HEK293 (cell line): ENCODE measurements around the gene TRAPPC11.

Source experiments
- FEZF1 ChIP-seq: fragments of 450-650 bp; formaldehyde crosslinking; IDR thresholded peaks from 2 replicates; pipeline ENCODE4 v1.5.1; 2016; ENCODE audit warnings: missing biosample characterization, missing genetic modification characterization
- MEIS1 ChIP-seq: sonication (generic); formaldehyde crosslinking; IDR thresholded peaks from 2 replicates; pipeline ENCODE4 v1.8.1; 2022; ENCODE audit warnings: missing genetic modification reagents, mild to moderate bottlenecking, borderline replicate concordance
- RBAK ChIP-seq: fragments of 450-650 bp; formaldehyde crosslinking; IDR thresholded peaks from 2 replicates; pipeline ENCODE4 v1.5.1; 2016; ENCODE audit warnings: missing biosample characterization, missing genetic modification characterization
- SP2 ChIP-seq: fragments of 450-650 bp; formaldehyde crosslinking; IDR thresholded peaks from 2 replicates; pipeline ENCODE4 v1.5.1; 2016; ENCODE audit warnings: missing biosample characterization, missing genetic modification characterization
- TCF7L2 ChIP-seq: IDR thresholded peaks from 2 replicates; pipeline ENCODE4 v1.6.1; 2011; ENCODE audit warnings: low read depth, mild to moderate bottlenecking, inconsistent platforms, low read length, moderate library complexity, borderline replicate concordance
- YY2 ChIP-seq: fragments of 450-650 bp; formaldehyde crosslinking; IDR thresholded peaks from 2 replicates; pipeline ENCODE4 v1.5.1; 2016; ENCODE audit warnings: missing biosample characterization, missing genetic modification characterization
- ZFP37 ChIP-seq: fragments of 450-650 bp; formaldehyde crosslinking; IDR thresholded peaks from 2 replicates; pipeline ENCODE4 v1.5.1; 2016; ENCODE audit warnings: missing biosample characterization, missing genetic modification characterization
- ZFP41 ChIP-seq: fragments of 450-650 bp; formaldehyde crosslinking; IDR thresholded peaks from 2 replicates; pipeline ENCODE4 v1.5.1; 2016; ENCODE audit warnings: missing biosample characterization, missing genetic modification characterization, borderline replicate concordance
- ZIC2 ChIP-seq: fragments of 450-650 bp; formaldehyde crosslinking; IDR thresholded peaks from 2 replicates; pipeline ENCODE4 v1.5.1; 2016; ENCODE audit warnings: missing biosample characterization, missing genetic modification characterization
- ZNF121 ChIP-seq: fragments of 450-650 bp; formaldehyde crosslinking; IDR thresholded peaks from 2 replicates; pipeline ENCODE4 v1.5.1; 2016; ENCODE audit warnings: missing biosample characterization, missing genetic modification characterization
- ZNF174 ChIP-seq: fragments of 450-650 bp; formaldehyde crosslinking; IDR thresholded peaks from 2 replicates; pipeline ENCODE4 v1.5.0; 2017; ENCODE audit warnings: missing biosample characterization, mild to moderate bottlenecking, missing genetic modification characterization
- ZNF292 ChIP-seq: fragments of 450-650 bp; formaldehyde crosslinking; IDR thresholded peaks from 2 replicates; pipeline ENCODE4 v1.5.1; 2016; ENCODE audit warnings: low read depth, missing biosample characterization, missing genetic modification characterization, borderline replicate concordance
- ZNF311 ChIP-seq: fragments of 450-650 bp; formaldehyde crosslinking; IDR thresholded peaks from 2 replicates; pipeline ENCODE4 v1.5.1; 2017; ENCODE audit warnings: missing biosample characterization, missing genetic modification characterization, borderline replicate concordance
- ZNF335 ChIP-seq: fragments of 450-650 bp; formaldehyde crosslinking; conservative IDR thresholded peaks from 2 replicates; pipeline ENCODE4 v1.5.1; 2016; ENCODE audit warnings: missing biosample characterization, missing genetic modification characterization
- ZNF510 ChIP-seq: fragments of 450-650 bp; formaldehyde crosslinking; IDR thresholded peaks from 2 replicates; pipeline ENCODE4 v1.5.1; 2018; ENCODE audit warnings: mild to moderate bottlenecking, missing genetic modification characterization, missing biosample characterization; ENCODE audit not compliant: insufficient replicate concordance
- ZNF529 ChIP-seq: fragments of 450-650 bp; formaldehyde crosslinking; IDR thresholded peaks from 2 replicates; pipeline ENCODE4 v1.5.1; 2017; ENCODE audit warnings: missing genetic modification characterization, missing biosample characterization; ENCODE audit not compliant: insufficient replicate concordance
- ZNF561 ChIP-seq: fragments of 450-650 bp; IDR thresholded peaks from 2 replicates; pipeline ENCODE4 v1.5.1; 2018; ENCODE audit warnings: missing biosample characterization, missing genetic modification characterization, borderline replicate concordance
- ZNF658 ChIP-seq: fragments of 450-650 bp; formaldehyde crosslinking; IDR thresholded peaks from 2 replicates; pipeline ENCODE4; 2016; ENCODE audit warnings: missing biosample characterization, missing genetic modification characterization
- ZNF664 ChIP-seq: fragments of 450-650 bp; formaldehyde crosslinking; IDR thresholded peaks from 2 replicates; pipeline ENCODE4 v1.5.1; 2016; ENCODE audit warnings: missing biosample characterization, missing genetic modification characterization
- TF ChIP-seq, protein P1 (sequence below): sonication (generic); formaldehyde crosslinking; IDR thresholded peaks from 2 replicates; pipeline ENCODE4 v1.8.1; 2022; ENCODE audit warnings: mild to moderate bottlenecking, moderate library complexity, missing genetic modification reagents
- TF ChIP-seq, protein P2 (sequence below): fragments of 450-650 bp; formaldehyde crosslinking; IDR thresholded peaks from 2 replicates; pipeline ENCODE4 v1.5.1; 2016; ENCODE audit warnings: missing biosample characterization, missing genetic modification characterization, borderline replicate concordance
- TF ChIP-seq, protein P3 (sequence below): fragments of 450-650 bp; formaldehyde crosslinking; IDR thresholded peaks from 2 replicates; pipeline ENCODE4 v1.5.1; 2016; ENCODE audit warnings: missing biosample characterization, missing genetic modification characterization
- TF ChIP-seq, protein P4 (sequence below): fragments of 450-650 bp; formaldehyde crosslinking; IDR thresholded peaks from 2 replicates; pipeline ENCODE4 v1.5.1; 2016; ENCODE audit warnings: missing biosample characterization, missing genetic modification characterization, low read depth
- TF ChIP-seq, protein P5 (sequence below): fragments of 450-650 bp; formaldehyde crosslinking; IDR thresholded peaks from 2 replicates; pipeline ENCODE4 v1.5.1; 2017; ENCODE audit warnings: missing biosample characterization, missing genetic modification characterization

Gene TRAPPC11

DNA sequence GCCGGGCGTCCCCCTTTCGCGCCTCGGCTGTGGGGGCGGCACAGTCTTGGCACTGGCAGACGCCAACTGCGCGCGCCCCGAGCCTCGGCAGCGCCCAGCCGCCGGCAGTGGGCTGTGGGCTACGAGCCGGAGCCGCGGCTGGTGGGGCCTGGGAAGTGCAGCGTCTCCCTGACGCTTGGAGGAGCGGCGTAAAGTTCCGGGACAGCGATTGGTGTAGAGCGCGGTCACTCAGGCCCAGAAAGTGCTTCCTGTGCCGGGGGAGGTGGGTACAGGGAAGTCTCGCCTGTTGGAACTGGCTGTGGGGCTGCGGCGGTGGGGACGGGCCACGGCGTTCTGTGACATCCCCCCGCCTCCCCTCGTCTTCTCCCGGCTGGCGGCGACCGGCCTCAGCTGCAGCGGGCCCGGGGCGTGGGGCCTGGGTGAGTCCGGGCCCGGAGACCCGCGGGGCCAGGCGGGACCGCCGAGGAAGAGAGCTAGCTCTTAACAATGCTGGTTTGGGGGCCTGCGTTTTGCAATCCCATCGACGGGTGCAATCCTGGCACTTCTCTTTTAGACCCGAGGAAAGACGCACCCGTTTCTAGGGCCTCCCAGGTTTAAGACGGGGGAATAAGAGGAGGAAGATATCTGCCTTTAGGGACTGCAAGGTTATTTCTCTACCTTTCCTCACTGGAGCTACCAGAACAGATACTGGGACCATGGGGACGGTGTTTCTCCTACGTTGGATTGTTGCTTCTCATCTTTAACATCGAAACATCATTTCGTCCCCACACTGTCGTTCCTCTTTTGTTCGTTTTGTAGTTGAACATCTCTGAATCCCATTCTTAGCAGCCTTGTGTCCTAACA is at the start of gene TRAPPC11, which contains the start of gene RWDD4 (continued):
- no peak for TF ChIP-seq ZNF658
- no peak for TF ChIP-seq ZNF510 (tag by site-specific recombination)
- TF ChIP-seq ZNF561 (tag by site-specific recombination) = 0 out of 2 replicates have a peak, but pooled peaks have one; percentile 8
- TF ChIP-seq RBAK (tag by site-specific recombination) = no peak
- no peak for TF ChIP-seq ZNF529 (tag by site-specific recombination)
- TF ChIP-seq FEZF1 = no peak
- TF ChIP-seq, protein P1, sequence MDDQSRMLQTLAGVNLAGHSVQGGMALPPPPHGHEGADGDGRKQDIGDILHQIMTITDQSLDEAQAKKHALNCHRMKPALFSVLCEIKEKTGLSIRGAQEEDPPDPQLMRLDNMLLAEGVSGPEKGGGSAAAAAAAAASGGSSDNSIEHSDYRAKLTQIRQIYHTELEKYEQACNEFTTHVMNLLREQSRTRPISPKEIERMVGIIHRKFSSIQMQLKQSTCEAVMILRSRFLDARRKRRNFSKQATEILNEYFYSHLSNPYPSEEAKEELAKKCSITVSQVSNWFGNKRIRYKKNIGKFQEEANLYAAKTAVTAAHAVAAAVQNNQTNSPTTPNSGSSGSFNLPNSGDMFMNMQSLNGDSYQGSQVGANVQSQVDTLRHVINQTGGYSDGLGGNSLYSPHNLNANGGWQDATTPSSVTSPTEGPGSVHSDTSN (CRISPR knock-in tag) = peak; percentile 98
- no peak for TF ChIP-seq YY2
- no peak for TF ChIP-seq ZNF664
- TF ChIP-seq ZNF311 (tag by site-specific recombination) = no peak
- no peak for TF ChIP-seq ZNF292 (tag by site-specific recombination)
- TF ChIP-seq ZIC2 (tag by site-specific recombination) = 0 out of 2 replicates have a peak, but pooled peaks have one; percentile 13
- TF ChIP-seq ZFP37 (tag by site-specific recombination) = peak; percentile 74; the same call in 1 of the 2 replicates
- TF ChIP-seq MEIS1 (CRISPR knock-in tag) = no peak
- TF ChIP-seq, protein P2, sequence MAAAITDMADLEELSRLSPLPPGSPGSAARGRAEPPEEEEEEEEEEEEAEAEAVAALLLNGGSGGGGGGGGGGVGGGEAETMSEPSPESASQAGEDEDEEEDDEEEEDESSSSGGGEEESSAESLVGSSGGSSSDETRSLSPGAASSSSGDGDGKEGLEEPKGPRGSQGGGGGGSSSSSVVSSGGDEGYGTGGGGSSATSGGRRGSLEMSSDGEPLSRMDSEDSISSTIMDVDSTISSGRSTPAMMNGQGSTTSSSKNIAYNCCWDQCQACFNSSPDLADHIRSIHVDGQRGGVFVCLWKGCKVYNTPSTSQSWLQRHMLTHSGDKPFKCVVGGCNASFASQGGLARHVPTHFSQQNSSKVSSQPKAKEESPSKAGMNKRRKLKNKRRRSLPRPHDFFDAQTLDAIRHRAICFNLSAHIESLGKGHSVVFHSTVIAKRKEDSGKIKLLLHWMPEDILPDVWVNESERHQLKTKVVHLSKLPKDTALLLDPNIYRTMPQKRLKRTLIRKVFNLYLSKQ (tag by site-specific recombination) = no peak
- peak; percentile 97 for TF ChIP-seq SP2 (tag by site-specific recombination)
- no peak for TF ChIP-seq ZFP41
- TF ChIP-seq, protein P3, sequence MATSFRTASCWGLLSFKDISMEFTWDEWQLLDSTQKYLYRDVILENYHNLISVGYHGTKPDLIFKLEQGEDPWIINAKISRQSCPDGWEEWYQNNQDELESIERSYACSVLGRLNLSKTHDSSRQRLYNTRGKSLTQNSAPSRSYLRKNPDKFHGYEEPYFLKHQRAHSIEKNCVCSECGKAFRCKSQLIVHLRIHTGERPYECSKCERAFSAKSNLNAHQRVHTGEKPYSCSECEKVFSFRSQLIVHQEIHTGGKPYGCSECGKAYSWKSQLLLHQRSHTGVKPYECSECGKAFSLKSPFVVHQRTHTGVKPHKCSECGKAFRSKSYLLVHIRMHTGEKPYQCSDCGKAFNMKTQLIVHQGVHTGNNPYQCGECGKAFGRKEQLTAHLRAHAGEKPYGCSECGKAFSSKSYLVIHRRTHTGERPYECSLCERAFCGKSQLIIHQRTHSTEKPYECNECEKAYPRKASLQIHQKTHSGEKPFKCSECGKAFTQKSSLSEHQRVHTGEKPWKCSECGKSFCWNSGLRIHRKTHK = no peak
- no peak for TF ChIP-seq TCF7L2
- TF ChIP-seq, protein P4, sequence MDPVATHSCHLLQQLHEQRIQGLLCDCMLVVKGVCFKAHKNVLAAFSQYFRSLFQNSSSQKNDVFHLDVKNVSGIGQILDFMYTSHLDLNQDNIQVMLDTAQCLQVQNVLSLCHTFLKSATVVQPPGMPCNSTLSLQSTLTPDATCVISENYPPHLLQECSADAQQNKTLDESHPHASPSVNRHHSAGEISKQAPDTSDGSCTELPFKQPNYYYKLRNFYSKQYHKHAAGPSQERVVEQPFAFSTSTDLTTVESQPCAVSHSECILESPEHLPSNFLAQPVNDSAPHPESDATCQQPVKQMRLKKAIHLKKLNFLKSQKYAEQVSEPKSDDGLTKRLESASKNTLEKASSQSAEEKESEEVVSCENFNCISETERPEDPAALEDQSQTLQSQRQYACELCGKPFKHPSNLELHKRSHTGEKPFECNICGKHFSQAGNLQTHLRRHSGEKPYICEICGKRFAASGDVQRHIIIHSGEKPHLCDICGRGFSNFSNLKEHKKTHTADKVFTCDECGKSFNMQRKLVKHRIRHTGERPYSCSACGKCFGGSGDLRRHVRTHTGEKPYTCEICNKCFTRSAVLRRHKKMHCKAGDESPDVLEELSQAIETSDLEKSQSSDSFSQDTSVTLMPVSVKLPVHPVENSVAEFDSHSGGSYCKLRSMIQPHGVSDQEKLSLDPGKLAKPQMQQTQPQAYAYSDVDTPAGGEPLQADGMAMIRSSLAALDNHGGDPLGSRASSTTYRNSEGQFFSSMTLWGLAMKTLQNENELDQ (tag by site-specific recombination) = no peak
- no peak for TF ChIP-seq ZNF174 (tag by site-specific recombination)
- TF ChIP-seq ZNF335 (tag by site-specific recombination) = peak; percentile 14
- TF ChIP-seq, protein P5, sequence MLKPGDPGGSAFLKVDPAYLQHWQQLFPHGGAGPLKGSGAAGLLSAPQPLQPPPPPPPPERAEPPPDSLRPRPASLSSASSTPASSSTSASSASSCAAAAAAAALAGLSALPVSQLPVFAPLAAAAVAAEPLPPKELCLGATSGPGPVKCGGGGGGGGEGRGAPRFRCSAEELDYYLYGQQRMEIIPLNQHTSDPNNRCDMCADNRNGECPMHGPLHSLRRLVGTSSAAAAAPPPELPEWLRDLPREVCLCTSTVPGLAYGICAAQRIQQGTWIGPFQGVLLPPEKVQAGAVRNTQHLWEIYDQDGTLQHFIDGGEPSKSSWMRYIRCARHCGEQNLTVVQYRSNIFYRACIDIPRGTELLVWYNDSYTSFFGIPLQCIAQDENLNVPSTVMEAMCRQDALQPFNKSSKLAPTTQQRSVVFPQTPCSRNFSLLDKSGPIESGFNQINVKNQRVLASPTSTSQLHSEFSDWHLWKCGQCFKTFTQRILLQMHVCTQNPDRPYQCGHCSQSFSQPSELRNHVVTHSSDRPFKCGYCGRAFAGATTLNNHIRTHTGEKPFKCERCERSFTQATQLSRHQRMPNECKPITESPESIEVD (tag by site-specific recombination) = no peak
- no peak for TF ChIP-seq ZNF121 (tag by site-specific recombination)
